Hematopoietic multipotent progenitor cell treated with erythropoietin and hydrocortisone succinate and interleukin-3 and kit ligand, for 6 days (in vitro differentiated cells): ENCODE results near the gene MYO1H.
"Not testable (repeated sequence)": the region's sequence is repeated elsewhere in the genome, so short reads cannot be mapped to it uniquely, and the experiment has no call there.

ENCODE experiments used
- DNase-seq: peaks from one replicate; pipeline ENCODE4 v3.0.0-alpha.2; 2015

The MYO1H gene

GRCh38 chr12:109347589-109347988 lies at the start of gene MYO1H:
Gene MYO1H, plus strand, starts transcription at chr12:109347900. Its CDS starts 61 bp downstream, at chr12:109347961.
- peak; percentile 26 for DNase-seq

- no peak for DNase-seq
Observed at GRCh38 chr12:109299849-109300248, 47.9 kb upstream of the MYO1H start.

GRCh38 chr12:109301643-109302168 lies 46.0 kb upstream of the MYO1H start:
- DNase-seq = no peak

- peak; percentile 44 for DNase-seq
Observed at GRCh38 chr12:109302358-109302757, 45.3 kb upstream of the MYO1H start.

- DNase-seq = no peak
Observed at GRCh38 chr12:109302770-109303169, 44.9 kb upstream of the MYO1H start.

GRCh38 chr12:109304485-109304884 lies 43.2 kb upstream of the MYO1H start:
- no peak for DNase-seq

- no peak for DNase-seq
Observed at GRCh38 chr12:109305547-109305946, 42.2 kb upstream of the MYO1H start.

GRCh38 chr12:109307051-109307450 lies 40.6 kb upstream of the MYO1H start:
- DNase-seq = no peak

- no peak for DNase-seq
Observed at GRCh38 chr12:109308534-109309380, 38.9 kb upstream of the MYO1H start, which contains the start of gene FOXN4. Gene FOXN4, minus strand, starts transcription at chr12:109309284. Its CDS starts 963 bp downstream, at chr12:109308321.

GRCh38 chr12:109309381-109310246 lies 38.1 kb upstream of the MYO1H start:
- DNase-seq = no peak

- peak; percentile 44 for DNase-seq
Observed at GRCh38 chr12:109310247-109311125, 37.2 kb upstream of the MYO1H start.

GRCh38 chr12:109321294-109321693 lies 26.4 kb upstream of the MYO1H start:
- not testable (repeated sequence) for DNase-seq

GRCh38 chr12:109329003-109329402 lies 18.7 kb upstream of the MYO1H start:
- no peak for DNase-seq

- no peak for DNase-seq
Observed at GRCh38 chr12:109329686-109330085, 18.0 kb upstream of the MYO1H start.

- DNase-seq = no peak
Observed at GRCh38 chr12:109330282-109331230, 17.1 kb upstream of the MYO1H start.

GRCh38 chr12:109331301-109331952 lies 16.3 kb upstream of the MYO1H start:
- DNase-seq = no peak

- DNase-seq = no peak
Observed at GRCh38 chr12:109334887-109335286, 12.8 kb upstream of the MYO1H start.

GRCh38 chr12:109336593-109336992 lies 11.1 kb upstream of the MYO1H start:
- no peak for DNase-seq

- no peak for DNase-seq
Observed at GRCh38 chr12:109343677-109344076, 4.0 kb upstream of the MYO1H start.

GRCh38 chr12:109345428-109345827 lies 2.3 kb upstream of the MYO1H start:
- DNase-seq = no peak

- peak; percentile 24 for DNase-seq
Observed at GRCh38 chr12:109346920-109347319, 780 bp upstream of the MYO1H start.
